Mammary epithelial cell (primary cell): ENCODE data around the gene DUOX2.
"Not testable (repeated sequence)": the region's sequence is repeated elsewhere in the genome, so short reads cannot be mapped to it uniquely, and the experiment has no call there.

Source experiments
- EZH2 ChIP-seq: IDR thresholded peaks from 2 replicates; pipeline ENCODE4 v1.6.1; 2012; ENCODE audit warnings: low read length, inconsistent platforms, borderline replicate concordance
- TF ChIP-seq, protein P1 (sequence below), 2 donors: IDR thresholded peaks in 1 of 2; conservative IDR thresholded peaks in 1 of 2; 2 replicates each; pipeline ENCODE4 v1.5.1; 2011 to 2012; ENCODE audit warnings: inconsistent platforms in 2 of 2, low read length in 2 of 2, mild to moderate bottlenecking in 2 of 2, control low read depth in 1 of 2, low read depth in 1 of 2; ENCODE audit not compliant: insufficient read depth in 1 of 2; ENCODE audit errors: extremely low read depth in 1 of 2

- TF ChIP-seq, protein P1, sequence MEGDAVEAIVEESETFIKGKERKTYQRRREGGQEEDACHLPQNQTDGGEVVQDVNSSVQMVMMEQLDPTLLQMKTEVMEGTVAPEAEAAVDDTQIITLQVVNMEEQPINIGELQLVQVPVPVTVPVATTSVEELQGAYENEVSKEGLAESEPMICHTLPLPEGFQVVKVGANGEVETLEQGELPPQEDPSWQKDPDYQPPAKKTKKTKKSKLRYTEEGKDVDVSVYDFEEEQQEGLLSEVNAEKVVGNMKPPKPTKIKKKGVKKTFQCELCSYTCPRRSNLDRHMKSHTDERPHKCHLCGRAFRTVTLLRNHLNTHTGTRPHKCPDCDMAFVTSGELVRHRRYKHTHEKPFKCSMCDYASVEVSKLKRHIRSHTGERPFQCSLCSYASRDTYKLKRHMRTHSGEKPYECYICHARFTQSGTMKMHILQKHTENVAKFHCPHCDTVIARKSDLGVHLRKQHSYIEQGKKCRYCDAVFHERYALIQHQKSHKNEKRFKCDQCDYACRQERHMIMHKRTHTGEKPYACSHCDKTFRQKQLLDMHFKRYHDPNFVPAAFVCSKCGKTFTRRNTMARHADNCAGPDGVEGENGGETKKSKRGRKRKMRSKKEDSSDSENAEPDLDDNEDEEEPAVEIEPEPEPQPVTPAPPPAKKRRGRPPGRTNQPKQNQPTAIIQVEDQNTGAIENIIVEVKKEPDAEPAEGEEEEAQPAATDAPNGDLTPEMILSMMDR (conservative IDR thresholded peaks at IDR 0.05 in 1 of 2, IDR thresholded peaks at IDR 0.05 in 1 of 2; ENCODE audit: extremely low read depth in 1 of 2, insufficient read depth in 1 of 2, low read depth in 1 of 2, low read length in 2 of 2), result not testable (repeated sequence)
- not testable (repeated sequence) for TF ChIP-seq EZH2
Measured at GRCh38 chr15:45073602-45074001, 40.4 kb downstream of the DUOX2 start.
